ENCODE results near the gene GRB7.

- TF ChIP-seq POLR2A (IDR thresholded peaks at IDR 0.05): no peak
- no peak for TF ChIP-seq CTCF (IDR thresholded peaks at IDR 0.05)
Measured at GRCh38 chr17:39722104-39722503, 15.6 kb upstream of the GRB7 start.

All from Peyer's patch (tissue), 4 donors.